Measurements from ENCODE around the gene UMODL1. TPM values are rescaled to one million over a fixed set of nuclear protein-coding genes. Genes with fewer than 3 reads are reported as not detected.
A peak's percentile ranks its signal among the peaks of the same experiment; 100 is the strongest.

The UMODL1 gene
- total and polyA plus RNA-seq, 10 of the 15 experiments (the other 5 are each of a cell fraction or from before 2014, with no cell fraction given) = 0.01 to 0.11 (median 0.03) TPM; not detected in 5

DNA sequence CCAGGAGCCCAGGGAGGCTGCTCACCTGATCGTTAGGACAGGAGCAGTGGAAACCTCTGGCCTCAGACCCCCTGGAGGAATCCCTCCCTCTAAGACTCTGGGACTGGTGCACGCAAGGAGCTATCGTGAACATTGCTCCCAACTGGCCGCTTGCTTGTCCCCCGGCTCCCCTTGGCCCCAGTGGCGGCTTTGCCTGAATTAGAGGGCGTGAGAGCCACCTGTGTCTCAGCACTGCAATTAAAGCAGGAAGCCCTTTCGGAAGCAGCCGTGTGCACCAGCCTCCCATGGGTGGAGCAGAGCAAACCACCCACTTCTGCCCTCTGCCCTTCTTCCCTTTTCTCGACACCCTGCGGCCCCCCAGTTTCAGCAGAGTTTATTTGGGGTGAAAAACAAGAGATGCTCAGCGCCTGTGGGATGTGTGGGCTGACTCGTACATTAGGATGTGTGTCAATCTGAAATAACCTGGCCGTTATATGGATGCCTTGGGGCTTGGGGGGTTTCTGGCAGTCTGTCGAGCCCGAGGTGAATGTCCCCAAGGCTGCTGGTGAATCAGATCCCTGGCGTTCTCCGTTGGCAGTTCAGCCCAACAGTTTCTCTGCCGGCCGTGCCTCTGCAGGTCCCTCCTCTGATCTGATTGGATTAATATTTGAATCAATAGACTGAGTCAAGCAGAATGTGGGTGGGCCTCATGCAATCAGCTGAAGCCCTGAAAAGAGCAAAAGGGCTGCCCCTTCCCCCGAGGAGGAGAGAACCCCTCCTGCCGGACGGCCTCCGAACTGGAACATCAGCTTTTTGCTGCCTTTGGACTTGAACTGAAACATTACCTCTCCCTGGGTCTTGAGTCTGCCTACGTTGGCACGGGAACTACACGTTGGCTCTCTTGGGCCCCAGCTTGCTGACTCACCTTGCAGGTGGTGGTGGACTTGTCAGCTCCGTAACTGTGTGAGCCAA, 7.3 kb upstream of the UMODL1 start (continued):
- TF ChIP-seq CUX1 (IDR thresholded peaks at IDR 0.05; ENCODE audit: insufficient replicate concordance, low read depth, low read length) = no peak
- peak; percentile 29; the same call in 1 of the 2 replicates for TF ChIP-seq LARP7 (IDR thresholded peaks at IDR 0.05)
- TF ChIP-seq GATAD2B (conservative IDR thresholded peaks at IDR 0.05; ENCODE audit: low read depth) = peak; percentile 42; the same call in 1 of the 2 replicates
- 0 out of 2 replicates have a peak, but pooled peaks have one; percentile 34 for TF ChIP-seq TCF12 (IDR thresholded peaks at IDR 0.05; ENCODE audit: low read depth, low read length)
- TF ChIP-seq ATF7 (IDR thresholded peaks at IDR 0.05; ENCODE audit: low read depth) = peak; percentile 20; the same call in 1 of the 2 replicates
- TF ChIP-seq NR2C1 (IDR thresholded peaks at IDR 0.05) = 0 out of 2 replicates have a peak, but pooled peaks have one; percentile 43
- TF ChIP-seq TARDBP (IDR thresholded peaks at IDR 0.05; ENCODE audit: borderline replicate concordance) = no peak
- 0 out of 2 replicates have a peak, but pooled peaks have one; percentile 50 for TF ChIP-seq TCF3 (IDR thresholded peaks at IDR 0.05; ENCODE audit: borderline replicate concordance, insufficient read depth, low read depth, low read length)
- peak; percentile 65; the same call in 1 of the 2 replicates for TF ChIP-seq TBL1XR1 (IDR thresholded peaks at IDR 0.05; ENCODE audit: low read depth, low read length)
- TF ChIP-seq EGR1 (IDR thresholded peaks at IDR 0.05; ENCODE audit: borderline replicate concordance in 1 of 2, low read depth in 2 of 2, low read length in 2 of 2) = peak in 1 of 2 experiments; percentile 76; a peak in 2 of 3 replicates
- TF ChIP-seq, protein P1, sequence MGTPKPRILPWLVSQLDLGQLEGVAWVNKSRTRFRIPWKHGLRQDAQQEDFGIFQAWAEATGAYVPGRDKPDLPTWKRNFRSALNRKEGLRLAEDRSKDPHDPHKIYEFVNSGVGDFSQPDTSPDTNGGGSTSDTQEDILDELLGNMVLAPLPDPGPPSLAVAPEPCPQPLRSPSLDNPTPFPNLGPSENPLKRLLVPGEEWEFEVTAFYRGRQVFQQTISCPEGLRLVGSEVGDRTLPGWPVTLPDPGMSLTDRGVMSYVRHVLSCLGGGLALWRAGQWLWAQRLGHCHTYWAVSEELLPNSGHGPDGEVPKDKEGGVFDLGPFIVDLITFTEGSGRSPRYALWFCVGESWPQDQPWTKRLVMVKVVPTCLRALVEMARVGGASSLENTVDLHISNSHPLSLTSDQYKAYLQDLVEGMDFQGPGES (IDR thresholded peaks at IDR 0.05) = no peak
- TF ChIP-seq, protein P2, sequence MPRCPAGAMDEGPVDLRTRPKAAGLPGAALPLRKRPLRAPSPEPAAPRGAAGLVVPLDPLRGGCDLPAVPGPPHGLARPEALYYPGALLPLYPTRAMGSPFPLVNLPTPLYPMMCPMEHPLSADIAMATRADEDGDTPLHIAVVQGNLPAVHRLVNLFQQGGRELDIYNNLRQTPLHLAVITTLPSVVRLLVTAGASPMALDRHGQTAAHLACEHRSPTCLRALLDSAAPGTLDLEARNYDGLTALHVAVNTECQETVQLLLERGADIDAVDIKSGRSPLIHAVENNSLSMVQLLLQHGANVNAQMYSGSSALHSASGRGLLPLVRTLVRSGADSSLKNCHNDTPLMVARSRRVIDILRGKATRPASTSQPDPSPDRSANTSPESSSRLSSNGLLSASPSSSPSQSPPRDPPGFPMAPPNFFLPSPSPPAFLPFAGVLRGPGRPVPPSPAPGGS (IDR thresholded peaks at IDR 0.05; ENCODE audit: borderline replicate concordance, insufficient read depth, low read depth, low read length, poor library complexity, severe bottlenecking) = no peak
- TF ChIP-seq, protein P3, sequence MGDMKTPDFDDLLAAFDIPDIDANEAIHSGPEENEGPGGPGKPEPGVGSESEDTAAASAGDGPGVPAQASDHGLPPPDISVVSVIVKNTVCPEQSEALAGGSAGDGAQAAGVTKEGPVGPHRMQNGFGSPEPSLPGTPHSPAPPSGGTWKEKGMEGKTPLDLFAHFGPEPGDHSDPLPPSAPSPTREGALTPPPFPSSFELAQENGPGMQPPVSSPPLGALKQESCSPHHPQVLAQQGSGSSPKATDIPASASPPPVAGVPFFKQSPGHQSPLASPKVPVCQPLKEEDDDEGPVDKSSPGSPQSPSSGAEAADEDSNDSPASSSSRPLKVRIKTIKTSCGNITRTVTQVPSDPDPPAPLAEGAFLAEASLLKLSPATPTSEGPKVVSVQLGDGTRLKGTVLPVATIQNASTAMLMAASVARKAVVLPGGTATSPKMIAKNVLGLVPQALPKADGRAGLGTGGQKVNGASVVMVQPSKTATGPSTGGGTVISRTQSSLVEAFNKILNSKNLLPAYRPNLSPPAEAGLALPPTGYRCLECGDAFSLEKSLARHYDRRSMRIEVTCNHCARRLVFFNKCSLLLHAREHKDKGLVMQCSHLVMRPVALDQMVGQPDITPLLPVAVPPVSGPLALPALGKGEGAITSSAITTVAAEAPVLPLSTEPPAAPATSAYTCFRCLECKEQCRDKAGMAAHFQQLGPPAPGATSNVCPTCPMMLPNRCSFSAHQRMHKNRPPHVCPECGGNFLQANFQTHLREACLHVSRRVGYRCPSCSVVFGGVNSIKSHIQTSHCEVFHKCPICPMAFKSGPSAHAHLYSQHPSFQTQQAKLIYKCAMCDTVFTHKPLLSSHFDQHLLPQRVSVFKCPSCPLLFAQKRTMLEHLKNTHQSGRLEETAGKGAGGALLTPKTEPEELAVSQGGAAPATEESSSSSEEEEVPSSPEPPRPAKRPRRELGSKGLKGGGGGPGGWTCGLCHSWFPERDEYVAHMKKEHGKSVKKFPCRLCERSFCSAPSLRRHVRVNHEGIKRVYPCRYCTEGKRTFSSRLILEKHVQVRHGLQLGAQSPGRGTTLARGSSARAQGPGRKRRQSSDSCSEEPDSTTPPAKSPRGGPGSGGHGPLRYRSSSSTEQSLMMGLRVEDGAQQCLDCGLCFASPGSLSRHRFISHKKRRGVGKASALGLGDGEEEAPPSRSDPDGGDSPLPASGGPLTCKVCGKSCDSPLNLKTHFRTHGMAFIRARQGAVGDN (IDR thresholded peaks at IDR 0.05) = peak; percentile 53
- TF ChIP-seq MEF2B (IDR thresholded peaks at IDR 0.05; ENCODE audit: partially characterized antibody, poor library complexity, severe bottlenecking) = peak; percentile 36
- TF ChIP-seq RUNX3 (IDR thresholded peaks at IDR 0.05; ENCODE audit: low read length) = peak; percentile 63
- TF ChIP-seq SMAD1 (IDR thresholded peaks at IDR 0.05; ENCODE audit: low read depth, partially characterized antibody) = no peak

Data from GM12878 (cell line).